Activated B cell treated with CpG ODN at 0.5 μM for 24 hours (primary cell): Measurements from ENCODE around the gene NRXN3. TPM values are rescaled to one million over a fixed set of nuclear protein-coding genes. Genes with fewer than 3 reads are reported as not detected.

Experiments used
- ATAC-seq: fragments of 200-7000 bp; cut with Tn5 transposase; one replicate; pipeline ENCODE4 v1.10.0; 2021; ENCODE audit warnings: low read depth, mild to moderate bottlenecking, moderate library complexity
- CTCF ChIA-PET: fragments of 350-600 bp; sonication (Branson Sonifier 250); formaldehyde crosslinking; loops from one replicate; lab custom pipeline; 2021; ENCODE audit warnings: antibody characterized with exemption; lab: Charles Lee
- POLR2A ChIA-PET: fragments of 350-600 bp; sonication (Branson Sonifier 250); formaldehyde crosslinking; loops from one replicate; lab custom pipeline; 2021; ENCODE audit warnings: antibody characterized with exemption; lab: Charles Lee
- DNase-seq: peaks from one replicate; pipeline ENCODE4 v3.0.0; 2022
- H3K27ac Mint-ChIP-seq: one replicate; pipeline ENCODE4 v1.8.0; 2020; ENCODE audit warnings: mixed read lengths
- H3K27me3 Mint-ChIP-seq: one replicate; pipeline ENCODE4 v1.8.0; 2021; ENCODE audit warnings: mixed read lengths
- H3K36me3 Mint-ChIP-seq: one replicate; pipeline ENCODE4 v1.8.0; 2021; ENCODE audit warnings: low read depth, mixed read lengths
- H3K4me1 Mint-ChIP-seq: one replicate; pipeline ENCODE4 v1.8.0; 2021; ENCODE audit warnings: mixed read lengths
- H3K4me3 Mint-ChIP-seq: one replicate; pipeline ENCODE4 v1.8.0; 2020; ENCODE audit warnings: mild to moderate bottlenecking, mixed read lengths
- H3K9me3 Mint-ChIP-seq: one replicate; pipeline ENCODE4 v1.8.0; 2020; ENCODE audit warnings: mixed read lengths
- CTCF ChIP-seq: fragments of 200-600 bp; IDR thresholded peaks from one replicate; pipeline ENCODE4 v1.8.0; 2022; ENCODE audit warnings: antibody characterized with exemption, mild to moderate bottlenecking
- intact Hi-C: fragments of 100-400 bp; cut with micrococcal nuclease; formaldehyde crosslinking; loops from one replicate; pipeline ENCODE4 v1.15.1; 2024
- total RNA-seq: library from RNA; stranded (reverse); gene quantifications from 2 replicates; pipeline ENCODE4 v1.2.3, GENCODE V29; 2022

Gene NRXN3
- total RNA-seq, 1 donor from 2014 or later = not detected

- Mint-ChIP-seq H3K4me3 (no peak overlapping the region), H3K9me3 (peaks cover 7% of the 10 kb centered on the region), H3K27me3 (no peaks in the 10 kb centered on the region), H3K36me3 (no peaks in the 10 kb centered on the region), H3K4me1 (no peaks in the 10 kb centered on the region), H3K27ac (no peak overlapping the region)
- POLR2A ChIA-PET = no interaction called here
- intact Hi-C loops = no loop called here
- DNase-seq (no peak), ATAC-seq (no peak)
- CTCF ChIA-PET = no interaction called here
- TF ChIP-seq CTCF = no peak
These were observed 1200.8 kb downstream of the NRXN3 start for GRCh38 chr14:79370969-79371368.

GRCh38 chr14:79373451-79373850 is 1203.3 kb downstream of the NRXN3 start:
- Mint-ChIP-seq H3K9me3 (peaks cover 7% of the 10 kb centered on the region), H3K4me1 (no peaks in the 10 kb centered on the region), H3K4me3 (no peak overlapping the region), H3K27me3 (no peaks in the 10 kb centered on the region), H3K36me3 (no peaks in the 10 kb centered on the region), H3K27ac (no peak overlapping the region)
- DNase-seq = no peak
- ChIA-PET CTCF (no interaction called here), POLR2A (no interaction called here)
- no peak for TF ChIP-seq CTCF
- no peak for ATAC-seq
- intact Hi-C loops = no loop called here

- Mint-ChIP-seq H3K4me1 (no peaks in the 10 kb centered on the region), H3K27ac (no peak overlapping the region), H3K9me3 (peaks cover 5% of the 10 kb centered on the region), H3K36me3 (no peaks in the 10 kb centered on the region), H3K27me3 (no peaks in the 10 kb centered on the region), H3K4me3 (no peak overlapping the region)
- ATAC-seq = no peak
- ChIA-PET POLR2A (no interaction called here), CTCF (no interaction called here)
- DNase-seq = no peak
- intact Hi-C loops = no loop called here
- no peak for TF ChIP-seq CTCF
These were observed 1205.2 kb downstream of the NRXN3 start for GRCh38 chr14:79375356-79375755.

GRCh38 chr14:79376557-79376956 is 1206.4 kb downstream of the NRXN3 start:
- CTCF ChIA-PET = no interaction called here
- ATAC-seq (no peak), DNase-seq (no peak)
- intact Hi-C loops = no loop called here
- Mint-ChIP-seq H3K4me1 (no peaks in the 10 kb centered on the region), H3K36me3 (no peaks in the 10 kb centered on the region), H3K27me3 (no peaks in the 10 kb centered on the region), H3K4me3 (no peak overlapping the region), H3K27ac (no peak overlapping the region), H3K9me3 (peaks cover 5% of the 10 kb centered on the region)
- POLR2A ChIA-PET = no interaction called here
- TF ChIP-seq CTCF = no peak

- ChIA-PET POLR2A (no interaction called here), CTCF (no interaction called here)
- intact Hi-C loops = no loop called here
- H3K27ac Mint-ChIP-seq = no peak overlapping the region
- H3K27me3 Mint-ChIP-seq = no peaks in the 10 kb centered on the region
- no peaks in the 10 kb centered on the region for H3K4me1 Mint-ChIP-seq
- no peak overlapping the region for H3K4me3 Mint-ChIP-seq
- ATAC-seq = no peak
- no peak for TF ChIP-seq CTCF
- no peaks in the 10 kb centered on the region for H3K36me3 Mint-ChIP-seq
- no peak for DNase-seq
- peaks cover 5% of the 10 kb centered on the region for H3K9me3 Mint-ChIP-seq
These were observed 1207.8 kb downstream of the NRXN3 start for GRCh38 chr14:79378020-79378419.
